A172 (cell line): ENCODE results near the gene ATRAID. TPM values are rescaled to one million over a fixed set of nuclear protein-coding genes. Genes with fewer than 3 reads are reported as not detected.
A peak's percentile ranks its signal among the peaks of the same experiment; 100 is the strongest.
"Not testable (repeated sequence)": the region's sequence is repeated elsewhere in the genome, so short reads cannot be mapped to it uniquely, and the experiment has no call there.

Experiments used
- DNase-seq: peaks from one replicate; pipeline ENCODE4 v3.0.0-alpha.2; 2015; ENCODE audit warnings: low spot score
- total RNA-seq: library from RNA; depleted of rRNA; stranded (reverse); fragments of >200 nt; shearing (Covaris generic); gene quantifications from 2 replicates; pipeline ENCODE4 v1.2.3, GENCODE V29; 2014; rRNA removed

ATRAID gene, protein sequence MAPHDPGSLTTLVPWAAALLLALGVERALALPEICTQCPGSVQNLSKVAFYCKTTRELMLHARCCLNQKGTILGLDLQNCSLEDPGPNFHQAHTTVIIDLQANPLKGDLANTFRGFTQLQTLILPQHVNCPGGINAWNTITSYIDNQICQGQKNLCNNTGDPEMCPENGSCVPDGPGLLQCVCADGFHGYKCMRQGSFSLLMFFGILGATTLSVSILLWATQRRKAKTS
- total RNA-seq = 191 and 231 TPM in 2 replicates

DNA sequence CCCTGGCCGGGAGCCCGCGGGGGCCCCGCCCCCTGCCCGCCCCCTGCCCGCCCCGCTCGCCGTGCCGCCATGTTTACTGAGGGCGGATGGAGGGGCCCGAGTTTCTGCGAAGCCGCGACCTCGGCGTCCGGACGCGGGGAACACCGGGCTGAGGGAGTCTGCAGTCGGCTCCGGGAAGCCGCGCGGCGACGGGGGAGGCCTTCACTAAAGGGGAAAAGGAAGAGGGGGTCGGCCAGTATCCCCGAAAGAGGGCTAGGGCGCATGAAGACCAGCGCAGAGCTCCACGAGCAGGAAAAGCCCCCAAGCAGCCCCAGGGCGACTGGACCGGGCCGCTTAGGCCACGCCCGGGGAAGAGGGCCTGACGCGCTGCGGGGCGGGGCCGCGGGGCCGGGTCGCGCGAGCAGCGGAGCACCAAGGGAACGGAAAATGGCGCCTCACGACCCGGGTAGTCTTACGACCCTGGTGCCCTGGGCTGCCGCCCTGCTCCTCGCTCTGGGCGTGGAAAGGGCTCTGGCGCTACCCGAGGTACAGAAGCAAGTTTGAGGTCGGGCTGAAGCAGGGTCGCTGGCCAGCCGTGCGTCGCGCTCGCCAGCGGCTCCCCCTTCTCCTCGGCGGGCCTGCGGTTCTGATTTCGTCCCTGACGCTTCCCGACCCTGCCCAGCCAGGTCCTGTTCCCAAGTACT, at the start of gene ATRAID, which contains the start of gene SLC5A6:
Gene ATRAID, plus strand, starts transcription at position 99 of the 683 bp plus-strand sequence. Its CDS starts 328 bp downstream, at position 427.
Gene SLC5A6, minus strand, starts transcription at position 326 of the 683 bp plus-strand sequence. CDS start 4,618 bp downstream, outside the sequence.
- DNase-seq = peak; percentile 79

DNA sequence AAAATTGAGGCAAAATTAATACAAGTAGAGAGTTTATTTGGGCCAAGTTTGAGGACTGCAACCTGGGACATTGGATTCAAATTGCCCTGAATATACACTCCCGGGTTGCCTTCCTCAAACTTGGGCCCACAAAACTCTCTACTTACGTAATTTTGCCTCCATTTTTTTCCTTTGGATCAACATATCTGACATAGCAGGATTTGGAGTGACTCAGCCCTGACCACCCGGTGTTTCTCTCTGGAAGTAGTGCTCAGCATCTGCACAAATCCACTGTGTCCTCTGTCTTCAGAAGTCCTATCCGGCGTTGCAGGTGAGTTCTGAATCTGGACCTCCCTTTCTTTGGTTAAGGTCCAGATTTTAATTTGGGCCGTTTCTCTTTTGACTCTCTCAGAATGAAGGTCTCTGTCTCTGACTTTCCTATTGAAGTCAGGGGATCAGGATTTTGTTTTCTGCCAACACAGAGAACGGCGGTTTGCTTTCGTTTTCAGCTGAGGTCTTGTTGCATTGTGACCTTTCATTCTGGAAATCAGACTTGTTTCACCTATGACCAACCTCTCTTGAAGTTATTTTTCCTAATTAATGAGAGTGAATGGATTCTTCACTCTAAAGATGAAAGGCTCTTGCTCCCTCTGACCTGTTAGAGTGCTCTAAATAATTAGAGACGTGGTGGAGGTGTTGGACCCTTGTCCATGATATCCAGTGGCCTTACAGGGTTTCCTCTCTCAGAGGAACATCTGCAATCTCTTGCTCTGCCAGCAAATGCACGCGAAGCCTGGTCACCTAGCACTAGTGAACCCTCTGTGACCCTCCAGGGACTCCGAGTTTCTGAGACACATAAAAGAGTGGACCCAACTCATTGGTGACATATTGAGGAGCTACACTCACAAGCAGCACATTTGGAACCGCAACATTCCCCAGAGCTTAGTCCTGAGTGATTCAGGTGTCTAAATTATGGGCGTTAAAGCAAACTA, 49.4 kb upstream of the ATRAID start:
- DNase-seq = peak; percentile 40

DNA sequence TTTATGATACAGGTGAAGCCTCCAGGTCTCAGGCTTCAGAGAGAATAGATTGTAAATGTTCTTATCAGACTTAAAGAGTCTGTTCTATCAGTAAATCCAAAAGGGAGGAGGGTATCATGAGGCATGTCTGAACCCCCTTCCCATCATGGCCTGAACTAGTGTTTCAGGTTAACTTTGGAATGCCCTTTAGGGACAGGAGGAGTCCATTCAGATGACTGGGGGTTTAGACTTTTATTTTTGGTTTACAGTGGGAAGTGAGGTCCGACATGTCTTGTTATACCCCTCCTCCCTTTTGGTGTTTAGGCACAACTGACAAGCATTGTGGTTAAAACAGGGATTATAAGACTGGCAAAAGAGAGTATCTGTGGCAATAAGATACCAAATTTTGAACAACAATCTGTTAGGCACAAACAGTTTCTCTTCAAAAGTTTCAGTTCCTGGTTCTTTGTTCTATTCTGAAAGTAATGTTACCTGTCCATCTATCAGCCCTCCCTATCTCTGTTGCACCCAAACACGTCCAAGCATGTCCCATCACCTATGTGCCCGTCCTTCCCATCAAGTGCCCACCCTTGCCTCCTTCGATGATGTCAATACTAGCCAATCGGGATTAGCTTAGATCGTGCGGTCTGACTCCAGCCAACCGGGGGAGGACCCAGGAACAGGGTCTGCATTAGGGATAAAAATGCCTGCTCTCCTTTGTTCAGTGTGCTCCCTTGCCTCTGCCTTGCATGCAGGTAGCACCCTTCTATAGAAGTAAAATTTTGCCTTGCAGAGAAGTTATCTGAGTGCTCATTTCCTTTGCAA, 46.7 kb upstream of the ATRAID start:
- no peak for DNase-seq

DNA sequence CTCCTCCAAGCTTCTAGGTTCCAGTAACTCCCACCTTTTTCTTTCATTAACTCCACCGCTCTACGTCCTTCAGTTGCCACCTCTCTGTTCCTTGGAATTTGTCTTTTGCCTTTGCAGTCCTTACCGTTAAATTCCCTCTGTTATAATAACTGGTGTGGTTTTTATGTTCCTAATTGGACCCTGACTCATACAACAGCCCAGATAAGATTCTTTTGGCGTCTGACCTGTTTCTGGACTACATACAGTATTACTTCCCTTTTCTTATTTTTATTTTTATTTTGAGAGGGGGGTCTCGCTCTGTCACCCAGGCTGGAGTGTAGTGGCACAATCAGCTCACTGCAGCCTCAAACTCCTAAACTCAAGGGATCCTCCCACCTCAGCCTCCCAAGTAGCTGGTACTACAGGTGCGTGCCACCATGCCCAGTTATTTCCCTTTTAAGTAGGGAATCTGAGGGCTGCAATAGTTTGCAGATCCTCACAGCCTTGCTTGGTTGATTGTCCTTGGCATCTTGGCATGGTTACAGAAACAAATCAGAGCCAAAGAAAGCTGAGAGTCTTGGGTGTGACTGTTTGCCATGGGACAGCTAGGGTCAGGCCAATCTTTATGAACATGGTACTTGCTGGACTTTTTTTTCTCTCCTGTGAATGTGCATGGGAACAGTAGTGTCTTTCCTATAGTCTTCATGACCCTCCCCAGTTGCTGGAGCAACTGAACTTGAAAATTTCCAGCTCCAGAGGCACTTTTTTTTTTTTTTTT, 41.1 kb upstream of the ATRAID start:
- DNase-seq = peak; percentile 16

DNA sequence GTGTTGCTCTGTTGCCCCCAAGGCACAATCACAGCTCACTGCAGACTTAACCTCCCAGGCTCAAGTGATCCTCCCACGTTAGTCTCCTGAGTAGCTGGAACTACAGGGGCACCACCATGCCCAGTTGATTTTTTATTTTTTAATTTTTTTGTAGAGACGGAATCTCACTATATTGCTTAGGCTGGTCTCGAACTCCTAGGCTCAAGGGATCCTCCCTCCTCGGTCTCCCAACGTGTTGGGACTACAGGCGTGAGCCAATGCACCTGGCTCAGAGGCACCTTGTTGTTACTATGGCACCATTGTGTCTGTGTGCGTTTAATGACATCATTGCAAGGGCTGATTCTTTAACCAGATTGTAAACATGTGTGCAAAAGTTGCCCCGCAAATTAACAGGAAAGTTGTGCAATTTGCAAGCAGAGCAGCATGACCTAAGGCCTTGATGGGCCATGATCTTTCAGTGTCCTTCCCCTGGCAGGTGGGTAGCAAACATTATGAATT, 40.4 kb upstream of the ATRAID start:
- DNase-seq = no peak

DNA sequence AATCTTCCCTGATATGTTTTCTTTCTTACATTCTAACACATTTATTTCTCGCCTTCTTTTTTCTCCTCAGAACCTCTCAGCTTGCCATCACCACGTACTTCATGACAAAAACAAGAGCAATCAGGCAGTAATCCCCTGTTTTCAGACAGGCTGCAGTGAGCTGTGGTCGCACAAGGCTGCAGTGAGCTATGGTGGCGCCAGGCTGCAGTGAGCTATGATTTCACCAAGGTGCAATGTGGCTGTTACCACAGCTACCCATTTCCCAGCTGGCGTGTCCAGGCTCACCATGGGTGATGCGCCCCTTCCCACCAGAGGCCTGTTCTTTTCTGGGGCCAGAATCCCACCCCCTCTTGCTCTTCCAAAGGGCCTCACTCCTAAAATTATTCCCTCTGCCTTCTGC, 37.2 kb upstream of the ATRAID start:
- DNase-seq = no peak

DNA sequence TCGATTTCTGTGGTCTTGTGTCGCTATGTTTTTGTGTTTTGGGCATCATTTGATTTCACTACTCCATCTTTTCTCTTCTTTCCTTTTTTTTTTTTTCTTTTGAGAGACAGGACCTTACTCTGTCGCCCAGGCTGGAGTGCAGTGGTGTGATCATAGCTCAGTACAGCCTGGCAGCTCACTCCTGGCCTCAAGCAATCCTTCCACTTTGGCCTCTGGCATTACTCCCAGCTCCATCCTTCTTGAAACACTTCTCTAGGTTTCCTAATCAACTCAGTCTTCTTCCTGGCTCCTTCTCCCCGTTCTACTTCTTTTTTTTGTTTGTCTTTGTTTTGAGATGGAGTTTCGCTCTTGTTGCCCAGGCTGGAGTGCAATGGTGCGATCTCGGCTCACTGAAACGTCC, 36.5 kb upstream of the ATRAID start:
- no peak for DNase-seq

DNA sequence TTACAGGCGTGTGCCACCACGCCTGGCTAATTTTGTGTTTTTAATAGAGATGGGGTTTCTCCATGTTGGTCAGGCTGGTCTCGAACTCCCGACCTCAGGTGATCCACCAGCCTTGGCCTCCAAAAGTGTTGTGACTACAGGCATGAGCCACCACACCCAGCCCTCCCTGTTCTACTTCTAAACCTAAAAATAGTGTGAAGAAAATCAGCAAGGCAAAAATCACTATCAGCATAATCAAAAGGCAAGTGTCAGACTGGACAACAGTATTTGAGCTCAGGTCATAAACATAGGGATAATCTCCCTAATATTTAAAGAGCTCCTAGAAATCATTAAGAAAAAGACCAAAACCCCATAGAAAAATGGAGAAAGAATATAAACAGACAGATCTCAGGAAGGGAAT, 36.1 kb upstream of the ATRAID start:
- DNase-seq = not testable (repeated sequence)

DNA sequence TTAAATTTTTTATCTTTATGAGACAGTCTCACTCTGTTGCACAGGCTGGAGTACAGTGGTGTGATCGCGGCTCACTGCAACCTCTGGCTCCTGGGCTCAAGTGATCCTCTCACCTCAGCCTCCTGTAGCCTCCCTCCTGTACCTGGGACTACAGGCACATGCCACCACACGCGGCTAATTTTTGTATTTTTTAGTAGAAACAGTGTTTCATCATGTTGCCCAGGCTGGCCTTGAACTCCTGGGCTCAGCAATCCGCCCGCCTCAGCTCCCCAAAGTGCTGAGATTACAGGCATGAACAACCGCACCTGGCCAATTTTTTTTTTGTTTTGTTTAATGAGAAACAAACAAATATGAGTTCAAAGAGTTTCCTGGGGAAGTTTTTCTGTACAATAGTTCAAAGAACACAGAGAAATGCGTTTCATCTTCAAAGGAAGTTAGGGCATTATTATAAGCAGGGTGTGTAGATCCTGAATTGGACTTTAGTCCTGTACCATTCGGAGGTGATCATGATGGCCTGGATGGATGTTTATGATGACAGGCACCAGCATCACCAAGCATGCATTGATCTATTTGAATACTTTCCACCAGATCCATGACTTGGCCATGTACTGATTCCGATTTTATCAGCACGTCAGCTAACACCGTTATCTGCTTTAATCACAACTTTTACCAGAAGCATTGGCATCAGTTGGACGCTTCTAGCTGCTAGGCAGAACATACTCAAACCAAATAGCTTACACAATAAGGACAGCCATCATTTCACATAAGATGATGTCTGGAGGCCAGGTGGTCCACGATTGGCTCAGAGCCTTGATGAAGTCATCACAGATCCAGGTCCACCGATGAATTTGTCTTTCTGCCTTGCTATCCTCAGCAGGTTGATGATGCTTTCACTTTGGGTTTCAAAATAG, 34.1 kb upstream of the ATRAID start:
- no peak for DNase-seq

DNA sequence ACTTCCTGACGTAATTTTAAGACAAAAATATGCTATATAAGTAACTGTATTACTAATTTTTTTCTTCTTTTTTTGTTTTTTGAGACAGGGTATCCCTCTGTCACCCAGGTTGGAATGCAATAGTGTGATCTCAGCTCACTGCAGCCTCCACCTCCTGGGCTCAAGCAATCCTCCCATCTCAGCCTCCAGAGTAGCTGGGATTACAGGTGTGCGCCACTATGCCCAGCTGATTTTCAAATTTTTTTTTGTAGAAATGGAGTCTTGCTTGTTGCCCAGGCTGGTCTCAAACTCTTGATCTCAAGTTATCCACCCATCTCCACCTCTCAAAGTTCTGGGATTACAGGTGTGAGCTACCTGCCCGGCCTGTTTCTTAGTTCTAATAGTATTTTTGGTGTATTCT, 33.4 kb upstream of the ATRAID start:
- no peak for DNase-seq

DNA sequence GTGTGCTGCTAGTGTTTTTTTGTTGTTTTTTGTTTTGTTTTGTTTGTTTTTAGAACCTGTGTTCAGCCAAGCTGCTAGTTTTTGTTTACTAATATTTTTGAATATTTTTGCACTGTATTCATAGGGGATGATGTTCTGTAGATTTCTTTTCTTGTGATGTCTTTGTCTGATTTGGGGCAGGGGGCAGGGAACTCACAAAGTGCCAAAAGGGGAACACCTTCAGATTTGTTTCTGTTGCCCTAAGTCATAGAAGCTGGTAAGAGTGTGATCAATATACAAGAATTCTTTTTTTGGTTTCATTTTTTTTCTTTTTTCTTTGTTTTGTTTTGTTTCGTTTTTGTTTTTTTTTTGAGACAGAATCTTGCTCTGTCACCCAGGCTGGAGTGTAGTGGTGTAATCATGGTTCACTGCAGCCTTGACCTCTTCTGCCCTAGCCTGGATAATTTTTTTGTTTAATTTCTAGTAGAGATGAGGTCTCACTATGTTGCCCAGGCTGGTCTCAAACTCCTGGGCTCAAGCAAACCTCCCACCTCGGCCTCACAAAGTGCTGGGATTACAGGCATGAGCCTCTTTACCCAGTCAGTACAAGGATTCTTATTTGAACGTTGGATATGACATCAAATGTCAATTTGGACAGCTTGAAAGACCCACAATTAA, 32.4 kb upstream of the ATRAID start:
- no peak for DNase-seq

DNA sequence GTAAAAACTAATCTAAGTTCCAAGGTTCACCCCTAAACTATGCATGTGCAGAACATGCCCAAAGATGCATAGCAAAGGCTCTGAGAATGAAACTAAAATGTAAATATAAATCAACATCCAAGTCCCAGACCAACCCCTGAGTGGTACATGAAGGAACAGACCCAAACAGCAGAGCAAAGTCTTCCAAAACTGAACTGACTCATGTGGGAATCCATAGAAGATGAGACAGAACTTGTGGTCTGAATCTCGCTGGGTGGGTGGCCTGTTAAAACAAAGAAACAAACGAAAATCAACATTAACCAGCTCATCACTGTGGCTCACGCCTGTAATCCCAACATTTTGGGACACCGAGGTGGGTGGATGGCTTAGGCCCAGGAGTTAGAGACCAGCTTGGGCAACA, 29.5 kb upstream of the ATRAID start:
- no peak for DNase-seq

DNA sequence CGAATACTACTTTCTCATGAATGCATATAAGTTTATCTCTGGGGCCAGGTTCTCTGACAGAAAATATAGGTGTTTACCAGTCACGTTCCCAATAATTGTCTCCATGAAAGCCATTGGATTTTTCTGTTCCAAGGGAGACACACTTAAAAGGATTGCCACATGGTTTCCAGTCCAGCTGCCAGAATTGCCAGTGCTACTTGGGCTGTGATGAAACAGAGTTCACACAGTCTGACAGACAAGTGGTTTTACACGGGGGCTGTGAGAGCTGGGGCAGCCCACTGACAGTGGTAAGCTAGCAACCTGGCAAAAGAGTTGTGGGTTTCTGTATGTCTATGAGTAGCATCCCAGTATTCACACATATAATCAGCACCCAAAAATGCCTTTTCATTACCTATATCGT, 27.7 kb upstream of the ATRAID start:
- DNase-seq = no peak

DNA sequence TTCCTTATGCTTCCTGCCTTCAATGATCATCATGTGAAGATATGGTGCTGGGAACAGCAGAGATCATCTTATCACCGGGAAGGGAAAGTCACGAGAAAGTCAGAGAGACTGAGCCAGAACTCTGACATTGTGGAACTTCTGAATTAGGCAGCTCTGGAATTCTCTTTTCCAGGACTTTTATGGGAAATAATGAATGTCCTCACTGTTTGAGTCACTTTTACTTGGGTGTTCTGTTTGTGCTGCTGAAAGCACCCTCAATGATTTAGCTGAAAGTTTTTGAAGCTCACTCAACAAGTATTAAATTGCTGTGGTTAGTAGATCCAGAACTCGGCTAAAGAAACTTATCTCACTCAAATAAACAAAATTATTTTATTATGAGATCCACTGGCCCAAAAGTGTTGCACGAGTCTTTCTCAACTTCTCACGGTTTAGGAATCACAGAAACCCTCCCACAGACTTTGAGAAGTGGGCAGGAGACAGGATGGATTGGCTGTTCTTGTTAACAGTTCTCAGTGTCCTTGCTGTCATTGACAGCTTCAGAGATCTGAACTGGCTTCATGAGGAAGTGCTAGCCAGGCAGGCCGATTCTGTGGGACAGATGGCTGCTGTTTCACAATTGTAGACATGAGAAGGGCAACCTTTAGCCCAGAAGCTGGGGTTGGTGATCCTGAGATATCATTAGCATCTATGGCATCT, 26.4 kb upstream of the ATRAID start:
- DNase-seq = peak; percentile 18

DNA sequence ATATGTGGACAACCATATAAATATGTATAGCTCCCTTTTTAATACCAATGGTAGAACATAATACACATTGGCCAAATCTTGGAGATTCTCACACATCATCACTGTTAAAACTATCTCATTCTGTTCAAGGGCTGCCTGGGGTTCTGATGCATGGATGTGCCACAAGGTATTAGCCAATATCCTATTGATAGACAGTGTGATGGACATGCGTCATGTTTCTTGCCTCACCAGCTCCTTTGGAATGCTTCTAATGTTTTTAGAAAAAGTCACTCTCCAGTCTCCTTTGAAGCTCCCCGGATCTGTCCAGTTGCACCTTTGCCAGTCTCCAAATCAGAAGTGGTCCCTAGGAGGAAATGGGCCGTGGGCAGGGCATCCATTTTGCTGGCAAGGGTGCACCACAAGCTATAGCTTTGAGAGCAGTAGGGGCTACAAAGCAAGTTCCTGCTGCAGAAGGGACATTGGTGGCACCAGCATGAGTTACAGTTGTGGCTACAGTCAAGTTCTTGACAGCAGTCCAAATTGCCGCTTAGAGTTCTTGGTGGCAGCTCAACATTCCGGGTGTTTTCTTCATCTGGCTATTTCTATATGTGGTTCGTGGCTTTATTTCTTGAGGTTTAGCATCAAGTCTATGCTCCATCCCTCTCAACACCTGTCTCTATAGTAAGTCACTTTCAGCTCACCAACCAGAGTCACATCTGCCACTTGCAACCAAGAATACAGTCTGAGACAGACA, 25.1 kb upstream of the ATRAID start:
- DNase-seq = no peak

DNA sequence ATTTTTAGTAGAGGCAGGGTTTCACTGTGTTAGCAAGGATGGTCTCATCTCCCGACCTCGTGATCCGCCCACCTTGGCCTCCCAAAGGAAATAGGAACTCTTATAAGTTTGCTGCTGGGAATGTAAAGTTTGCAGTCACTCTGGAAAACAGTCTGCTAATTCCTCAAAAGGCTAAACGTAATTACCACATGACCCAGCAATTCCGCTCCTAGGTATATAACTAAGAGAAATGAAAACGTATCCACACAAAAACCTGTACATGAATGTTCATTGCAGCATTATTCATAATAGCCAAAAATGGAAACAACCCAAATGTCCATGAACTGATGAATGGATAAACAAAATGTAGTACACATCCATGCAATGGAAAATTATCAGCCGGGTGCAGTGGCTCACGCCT, 21.9 kb upstream of the ATRAID start:
- DNase-seq = no peak

DNA sequence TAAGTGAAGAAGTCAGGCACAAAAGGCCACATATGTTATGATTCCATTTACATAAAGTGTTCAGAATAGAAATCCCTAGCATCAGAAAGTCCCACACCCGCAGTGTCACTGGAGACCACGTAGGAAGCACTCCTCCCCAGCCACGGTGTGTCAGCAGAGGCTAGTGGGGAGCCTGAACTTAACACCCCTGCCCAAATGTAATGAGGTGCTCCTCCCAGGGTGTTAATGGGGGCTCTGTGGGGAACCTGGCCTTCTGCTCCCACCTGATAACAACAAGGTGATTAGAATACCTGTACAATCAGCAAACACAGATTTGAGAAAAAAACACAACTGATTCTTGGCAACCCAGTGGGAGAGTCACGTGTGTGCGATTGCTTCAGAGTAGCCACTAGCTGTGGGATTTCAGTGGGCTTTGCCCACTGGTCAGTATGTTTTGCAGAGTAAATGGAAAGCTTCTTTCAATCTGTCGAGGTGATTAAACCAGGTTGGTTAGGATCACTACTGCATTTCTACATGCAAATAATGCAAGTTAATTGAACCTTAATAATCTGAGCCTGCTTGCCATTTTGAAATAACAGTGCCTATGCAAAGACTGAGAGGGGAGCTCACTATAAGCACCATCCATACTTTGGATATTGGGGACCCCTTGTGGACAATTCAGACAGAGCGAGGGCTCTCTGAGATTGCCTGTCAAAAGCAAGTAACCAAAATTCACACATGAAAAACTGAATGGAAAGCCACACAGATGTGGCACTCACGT, 20.6 kb upstream of the ATRAID start:
- DNase-seq = peak; percentile 62
